Stimulated activated CD4-positive, alpha-beta T cell treated with anti-CD3 and anti-CD28 coated beads, Interleukin-12 subunit alpha, Interleukin-12 subunit beta, amount 100 ng/mL, for 24 hours (primary cell): ENCODE data around the gene RAB26.
A peak's percentile ranks its signal among the peaks of the same experiment; 100 is the strongest.

ENCODE experiments used
- DNase-seq, 2 experiments: peaks; one replicate each; pipeline ENCODE4 v3.0.0-alpha.2; 2020; ENCODE audit warnings: low read depth in 2 of 2

The RAB26 gene

GRCh38 chr16:2142942-2143877 lies 5.2 kb upstream of the RAB26 start:
- DNase-seq, result no peak

- no peak for DNase-seq
Observed at GRCh38 chr16:2143878-2144485, 4.4 kb upstream of the RAB26 start.

GRCh38 chr16:2145843-2146242 lies 2.6 kb upstream of the RAB26 start:
- DNase-seq, result no peak

- no peak for DNase-seq
Observed at GRCh38 chr16:2147378-2147777, 1.0 kb upstream of the RAB26 start.

- DNase-seq, result peak in 1 of 2 experiments; percentile 31
Observed at GRCh38 chr16:2148714-2149629, 547 bp downstream of the RAB26 start.

- peak in 1 of 2 experiments; percentile 51 for DNase-seq
Observed at GRCh38 chr16:2149630-2150417, 1.4 kb downstream of the RAB26 start.

GRCh38 chr16:2150418-2151187 lies 2.2 kb downstream of the RAB26 start:
- peak in 1 of 2 experiments; percentile 53 for DNase-seq

- peak in 1 of 2 experiments; percentile 37 for DNase-seq
Observed at GRCh38 chr16:2151188-2152091, 3.0 kb downstream of the RAB26 start.

- peak in 1 of 2 experiments; percentile 33 for DNase-seq
Observed at GRCh38 chr16:2152695-2153506, 4.5 kb downstream of the RAB26 start.

- DNase-seq, result peak; percentile 24 to 40
Observed at GRCh38 chr16:2154533-2155090, 6.2 kb downstream of the RAB26 start.

- peak; percentile 91 to 95 for DNase-seq
Observed at GRCh38 chr16:2155091-2155950, 6.9 kb downstream of the RAB26 start, which contains the start of gene TRAF7. Gene TRAF7, plus strand, starts transcription at chr16:2155782. Its CDS starts 8,139 bp downstream, at chr16:2163921.

- DNase-seq, result no peak
Observed at GRCh38 chr16:2155977-2156848, 7.8 kb downstream of the RAB26 start.

GRCh38 chr16:2156849-2157224 lies 8.4 kb downstream of the RAB26 start:
- DNase-seq, result no peak

- DNase-seq, result no peak
Observed at GRCh38 chr16:2157480-2158261, 9.2 kb downstream of the RAB26 start.

- no peak for DNase-seq
Observed at GRCh38 chr16:2158262-2158638, 9.8 kb downstream of the RAB26 start.
